ENCODE data around the gene PRDM16. TPM values are rescaled to one million over a fixed set of nuclear protein-coding genes. Genes with fewer than 3 reads are reported as not detected.

The PRDM16 gene
- total and polyA plus RNA-seq, 2 of the 13 experiments (the other 11 are each of a cell fraction or from before 2014, with no cell fraction given) = 0.15 to 0.81 TPM

GRCh38 chr1:3355894-3356826, 287.2 kb downstream of the PRDM16 start (continued):
- no peak for TF ChIP-seq ZNF280B (CRISPR knock-in tag; IDR thresholded peaks at IDR 0.05; ENCODE audit: borderline replicate concordance)
- TF ChIP-seq HOXA3 (CRISPR knock-in tag; IDR thresholded peaks at IDR 0.05) = peak; percentile 59
- no peak for TF ChIP-seq ARID3A (IDR thresholded peaks at IDR 0.05; ENCODE audit: low read depth, low read length)
- TF ChIP-seq ZBTB3 (CRISPR knock-in tag; IDR thresholded peaks at IDR 0.05; ENCODE audit: borderline replicate concordance, low read depth) = no peak
- no peak for TF ChIP-seq ATF7 (IDR thresholded peaks at IDR 0.05)
- no peak for TF ChIP-seq ATF7 (CRISPR knock-in tag; IDR thresholded peaks at IDR 0.05)
- no peak for TF ChIP-seq ZNF879 (CRISPR knock-in tag; IDR thresholded peaks at IDR 0.05)
- TF ChIP-seq ZNF382 (CRISPR knock-in tag; IDR thresholded peaks at IDR 0.05; ENCODE audit: borderline replicate concordance) = no peak
- no peak for TF ChIP-seq ZNF570 (CRISPR knock-in tag; IDR thresholded peaks at IDR 0.05; ENCODE audit: borderline replicate concordance)
- no peak for TF ChIP-seq SRSF9 (IDR thresholded peaks at IDR 0.05; ENCODE audit: borderline replicate concordance, insufficient read depth, low read depth, low read length, poor library complexity, severe bottlenecking)
- TF ChIP-seq FOXC1 (CRISPR knock-in tag; IDR thresholded peaks at IDR 0.05; ENCODE audit: borderline replicate concordance) = peak; percentile 25; the same call in 1 of the 2 replicates
- TF ChIP-seq ZNF451 (CRISPR knock-in tag; IDR thresholded peaks at IDR 0.05) = no peak
- TF ChIP-seq ZNF260 (CRISPR knock-in tag; IDR thresholded peaks at IDR 0.05; ENCODE audit: borderline replicate concordance, low read depth) = no peak
- TF ChIP-seq ZNF335 (CRISPR knock-in tag; IDR thresholded peaks at IDR 0.05) = no peak
- TF ChIP-seq MAFF (IDR thresholded peaks at IDR 0.05; ENCODE audit: low read depth, low read length) = no peak
- no peak for TF ChIP-seq ZNF17 (CRISPR knock-in tag; IDR thresholded peaks at IDR 0.05)
- TF ChIP-seq PRMT3 (CRISPR knock-in tag; IDR thresholded peaks at IDR 0.05; ENCODE audit: borderline replicate concordance, low read depth) = no peak
- TF ChIP-seq SIX4 (CRISPR knock-in tag; IDR thresholded peaks at IDR 0.05) = no peak
- no peak for TF ChIP-seq ZNF639 (CRISPR knock-in tag; conservative IDR thresholded peaks at IDR 0.05)
- TF ChIP-seq CENPX (CRISPR knock-in tag; IDR thresholded peaks at IDR 0.05) = no peak
- no peak for TF ChIP-seq RFX5 (IDR thresholded peaks at IDR 0.05; ENCODE audit: low read depth, low read length)
- TF ChIP-seq ZNF766 (CRISPR knock-in tag; IDR thresholded peaks at IDR 0.05; ENCODE audit: borderline replicate concordance) = no peak
- no peak for TF ChIP-seq ZNF703 (CRISPR knock-in tag; IDR thresholded peaks at IDR 0.05; ENCODE audit: borderline replicate concordance)
